Astrocyte (in vitro differentiated cells and primary cell): ENCODE results near the gene C1QC. TPM values are rescaled to one million over a fixed set of nuclear protein-coding genes. Genes with fewer than 3 reads are reported as not detected.

Source experiments
- DNase-seq: peaks from one replicate; pipeline ENCODE4 v3.0.0-alpha.2; 2010; ENCODE audit warnings: low read depth
- FAIRE-seq: peaks from 2 replicates; lab custom pipeline; 2011; peaks lifted over from hg19 to GRCh38; lab: Jason Lieb, UNC
- H2AFZ ChIP-seq: 2 replicates; pipeline ENCODE4 v1.6.0; 2012; ENCODE audit warnings: low read depth, low read length, inconsistent platforms
- H3K27ac ChIP-seq: 2 replicates; pipeline ENCODE4 v1.5.1; 2011; ENCODE audit warnings: low read depth, low read length, inconsistent platforms
- H3K27me3 ChIP-seq: 2 replicates; pipeline ENCODE4 v1.6.0; 2011; ENCODE audit warnings: low read length, inconsistent platforms; ENCODE audit not compliant: insufficient read depth
- H3K36me3 ChIP-seq: 2 replicates; pipeline ENCODE4 v1.5.1; 2011; ENCODE audit warnings: low read length, inconsistent platforms; ENCODE audit not compliant: insufficient read depth
- H3K4me1 ChIP-seq: 2 replicates; pipeline ENCODE4 v1.5.1; 2011; ENCODE audit warnings: low read length, inconsistent platforms; ENCODE audit not compliant: insufficient read depth
- H3K4me2 ChIP-seq: 2 replicates; pipeline ENCODE4 v1.6.0; 2012; ENCODE audit warnings: low read length, inconsistent platforms
- H3K4me3 ChIP-seq: 2 replicates; pipeline ENCODE4 v1.5.1; 2011; ENCODE audit warnings: low read depth, mild to moderate bottlenecking, low read length, inconsistent platforms; ENCODE audit not compliant: insufficient read depth
- H3K79me2 ChIP-seq: 2 replicates; pipeline ENCODE4 v1.6.0; 2012; ENCODE audit warnings: mild to moderate bottlenecking, low read length, inconsistent platforms; ENCODE audit not compliant: insufficient read depth
- H3K9ac ChIP-seq: 2 replicates; pipeline ENCODE4 v1.6.0; 2012; ENCODE audit warnings: mild to moderate bottlenecking, low read length, inconsistent platforms
- H3K9me3 ChIP-seq: 2 replicates; pipeline ENCODE4 v1.5.1; 2012; ENCODE audit warnings: low read depth, mild to moderate bottlenecking, low read length, inconsistent platforms; ENCODE audit not compliant: insufficient read depth
- H4K20me1 ChIP-seq: 2 replicates; pipeline ENCODE4 v1.6.0; 2012; ENCODE audit warnings: low read length, inconsistent platforms; ENCODE audit not compliant: insufficient read depth
- H3K27ac Mint-ChIP-seq: one replicate; pipeline ENCODE4 v1.8.0; 2021; ENCODE audit warnings: mild to moderate bottlenecking, mixed read lengths; ENCODE audit not compliant: unreplicated experiment
- H3K27me3 Mint-ChIP-seq: one replicate; pipeline ENCODE4 v1.8.0; 2021; ENCODE audit warnings: low read depth, mixed read lengths; ENCODE audit not compliant: unreplicated experiment
- H3K36me3 Mint-ChIP-seq: one replicate; pipeline ENCODE4 v1.8.0; 2021; ENCODE audit warnings: low read depth, mixed read lengths; ENCODE audit not compliant: unreplicated experiment
- H3K4me1 Mint-ChIP-seq: one replicate; pipeline ENCODE4 v1.8.0; 2021; ENCODE audit warnings: low read depth, mixed read lengths; ENCODE audit not compliant: unreplicated experiment
- H3K4me3 Mint-ChIP-seq: one replicate; pipeline ENCODE4 v1.8.0; 2021; ENCODE audit warnings: mild to moderate bottlenecking, moderate library complexity, mixed read lengths; ENCODE audit not compliant: unreplicated experiment
- H3K9me3 Mint-ChIP-seq: one replicate; pipeline ENCODE4 v1.8.0; 2021; ENCODE audit warnings: mild to moderate bottlenecking, mixed read lengths; ENCODE audit not compliant: unreplicated experiment
- CTCF ChIP-seq: IDR thresholded peaks from 2 replicates; pipeline ENCODE4 v1.5.1; 2011; ENCODE audit warnings: low read depth, mild to moderate bottlenecking, inconsistent platforms, low read length, moderate library complexity; ENCODE audit not compliant: insufficient read depth
- EZH2 ChIP-seq: IDR thresholded peaks from 2 replicates; pipeline ENCODE4 v1.6.1; 2012; ENCODE audit warnings: mild to moderate bottlenecking, low read length, inconsistent platforms; ENCODE audit not compliant: insufficient read depth
- total RNA-seq: library from RNA; stranded (reverse); gene quantifications from 2 replicates; pipeline ENCODE4 v1.2.1, GENCODE V29; 2021

Gene C1QC
- total RNA-seq, 1 donor from 2014 or later = not detected

DNA sequence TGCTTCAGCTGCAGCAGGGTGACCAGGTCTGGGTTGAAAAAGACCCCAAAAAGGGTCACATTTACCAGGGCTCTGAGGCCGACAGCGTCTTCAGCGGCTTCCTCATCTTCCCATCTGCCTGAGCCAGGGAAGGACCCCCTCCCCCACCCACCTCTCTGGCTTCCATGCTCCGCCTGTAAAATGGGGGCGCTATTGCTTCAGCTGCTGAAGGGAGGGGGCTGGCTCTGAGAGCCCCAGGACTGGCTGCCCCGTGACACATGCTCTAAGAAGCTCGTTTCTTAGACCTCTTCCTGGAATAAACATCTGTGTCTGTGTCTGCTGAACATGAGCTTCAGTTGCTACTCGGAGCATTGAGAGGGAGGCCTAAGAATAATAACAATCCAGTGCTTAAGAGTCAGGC lies 4.1 kb upstream of the C1QC start:
- Histone ChIP-seq H3K4me3 (no peak overlapping the region), H3K27me3 (peaks cover 19% of the 10 kb centered on the region), H2AFZ (no peak overlapping the region), H3K9me3 (no peaks in the 10 kb centered on the region), H3K36me3 (no peaks in the 10 kb centered on the region), H3K79me2 (no peaks in the 10 kb centered on the region), H3K4me1 (peaks cover 3% of the 10 kb centered on the region), H3K9ac (no peak overlapping the region), H3K27ac (no peak overlapping the region), H4K20me1 (no peaks in the 10 kb centered on the region), H3K4me2 (no peak overlapping the region)
- Mint-ChIP-seq H3K27me3 (peaks cover 44% of the 10 kb centered on the region), H3K9me3 (peaks cover 2% of the 10 kb centered on the region), H3K36me3 (no peaks in the 10 kb centered on the region), H3K4me1 (peaks cover 2% of the 10 kb centered on the region), H3K27ac (peak overlapping the region; percentile 58), H3K4me3 (no peak overlapping the region)
- FAIRE-seq (no peak), DNase-seq (peak; percentile 41)
- TF ChIP-seq CTCF = peak; percentile 22
- TF ChIP-seq EZH2 = no peak

DNA sequence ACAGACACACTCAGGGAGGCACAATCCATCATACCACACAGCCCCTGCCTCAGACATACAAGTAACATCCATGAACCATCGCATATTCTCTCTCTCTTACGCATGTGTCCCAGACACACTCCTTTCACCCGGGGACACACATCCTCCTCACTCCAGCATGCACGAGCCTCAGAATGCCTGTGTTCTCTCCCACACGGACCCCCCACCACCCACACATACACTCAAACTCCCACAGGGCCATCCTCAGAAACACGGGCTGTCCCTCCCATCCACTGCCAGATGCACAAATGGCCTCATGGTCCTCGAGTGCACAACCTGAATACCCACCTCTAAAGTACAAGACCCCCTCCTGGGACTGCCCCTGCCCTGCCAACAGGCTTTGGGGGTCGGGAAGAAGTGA lies 2.2 kb upstream of the C1QC start:
- Histone ChIP-seq H3K4me2 (no peak overlapping the region), H4K20me1 (no peaks in the 10 kb centered on the region), H3K9ac (no peak overlapping the region), H3K79me2 (no peaks in the 10 kb centered on the region), H3K36me3 (no peaks in the 10 kb centered on the region), H3K27ac (no peak overlapping the region), H2AFZ (no peak overlapping the region), H3K9me3 (no peaks in the 10 kb centered on the region), H3K4me1 (peaks cover 3% of the 10 kb centered on the region), H3K4me3 (no peak overlapping the region), H3K27me3 (peaks cover 14% of the 10 kb centered on the region)
- peaks cover 2% of the 10 kb centered on the region for H3K9me3 Mint-ChIP-seq
- FAIRE-seq (no peak), DNase-seq (no peak)
- no peak overlapping the region for H3K4me3 Mint-ChIP-seq
- H3K27ac Mint-ChIP-seq = no peak overlapping the region
- peaks cover 58% of the 10 kb centered on the region for H3K27me3 Mint-ChIP-seq
- TF ChIP-seq CTCF (no peak), EZH2 (no peak)
- H3K36me3 Mint-ChIP-seq = no peaks in the 10 kb centered on the region
- H3K4me1 Mint-ChIP-seq = peaks cover 6% of the 10 kb centered on the region

GRCh38 chr1:22641906-22642636 lies 1.4 kb upstream of the C1QC start:
- Mint-ChIP-seq H3K4me3 (no peak overlapping the region), H3K27me3 (peaks cover 54% of the 10 kb centered on the region), H3K36me3 (no peaks in the 10 kb centered on the region), H3K4me1 (peaks cover 6% of the 10 kb centered on the region), H3K9me3 (peaks cover 2% of the 10 kb centered on the region), H3K27ac (no peak overlapping the region)
- FAIRE-seq (no peak), DNase-seq (peak; percentile 2)
- no peak overlapping the region for H3K4me3 ChIP-seq
- H3K4me2 ChIP-seq = no peak overlapping the region
- H2AFZ ChIP-seq = no peak overlapping the region
- peaks cover 3% of the 10 kb centered on the region for H3K4me1 ChIP-seq
- no peaks in the 10 kb centered on the region for H3K9me3 ChIP-seq
- TF ChIP-seq EZH2 (no peak), CTCF (peak; percentile 63)
- no peak overlapping the region for H3K9ac ChIP-seq
- H3K27me3 ChIP-seq = peaks cover 11% of the 10 kb centered on the region
- no peaks in the 10 kb centered on the region for H3K79me2 ChIP-seq
- no peaks in the 10 kb centered on the region for H3K36me3 ChIP-seq
- H4K20me1 ChIP-seq = no peaks in the 10 kb centered on the region
- H3K27ac ChIP-seq = no peak overlapping the region
